ENCODE data around the gene AFDN.

The AFDN gene

DNA sequence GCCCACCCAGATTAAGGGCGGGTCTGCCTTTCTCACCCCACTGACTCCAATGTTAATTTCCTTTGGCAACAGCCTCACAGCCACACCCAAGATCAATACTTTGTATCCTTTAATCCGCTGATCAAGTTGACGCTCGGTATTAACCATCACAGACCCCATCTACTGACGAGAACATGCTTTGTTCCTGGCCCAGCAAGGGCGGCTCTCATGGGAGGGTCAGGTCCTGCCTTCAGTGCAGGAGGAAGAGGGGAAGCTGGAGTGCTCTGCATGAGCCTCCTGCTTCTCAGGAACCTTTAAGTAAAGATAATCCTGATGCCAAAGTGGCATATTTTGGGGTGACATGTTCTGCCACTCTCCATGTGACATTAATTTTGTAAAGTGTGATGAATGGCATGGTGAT, 179.1 kb downstream of the AFDN start:
- no peak overlapping the region for H2AFZ ChIP-seq (ENCODE audit: low read length)
- H3K27me3 ChIP-seq (ENCODE audit: insufficient read depth, low read length, poor library complexity, severe bottlenecking) = no peaks in the 10 kb centered on the region
- no peaks in the 10 kb centered on the region for H3K36me3 ChIP-seq (ENCODE audit: insufficient read depth, low read length)
- H3K4me3 ChIP-seq (ENCODE audit: low read length, poor library complexity, severe bottlenecking) = no peak overlapping the region
- no peak for TF ChIP-seq EZH2phosphoT487 (IDR thresholded peaks at IDR 0.05; ENCODE audit: borderline replicate concordance)
- TF ChIP-seq, protein P1, sequence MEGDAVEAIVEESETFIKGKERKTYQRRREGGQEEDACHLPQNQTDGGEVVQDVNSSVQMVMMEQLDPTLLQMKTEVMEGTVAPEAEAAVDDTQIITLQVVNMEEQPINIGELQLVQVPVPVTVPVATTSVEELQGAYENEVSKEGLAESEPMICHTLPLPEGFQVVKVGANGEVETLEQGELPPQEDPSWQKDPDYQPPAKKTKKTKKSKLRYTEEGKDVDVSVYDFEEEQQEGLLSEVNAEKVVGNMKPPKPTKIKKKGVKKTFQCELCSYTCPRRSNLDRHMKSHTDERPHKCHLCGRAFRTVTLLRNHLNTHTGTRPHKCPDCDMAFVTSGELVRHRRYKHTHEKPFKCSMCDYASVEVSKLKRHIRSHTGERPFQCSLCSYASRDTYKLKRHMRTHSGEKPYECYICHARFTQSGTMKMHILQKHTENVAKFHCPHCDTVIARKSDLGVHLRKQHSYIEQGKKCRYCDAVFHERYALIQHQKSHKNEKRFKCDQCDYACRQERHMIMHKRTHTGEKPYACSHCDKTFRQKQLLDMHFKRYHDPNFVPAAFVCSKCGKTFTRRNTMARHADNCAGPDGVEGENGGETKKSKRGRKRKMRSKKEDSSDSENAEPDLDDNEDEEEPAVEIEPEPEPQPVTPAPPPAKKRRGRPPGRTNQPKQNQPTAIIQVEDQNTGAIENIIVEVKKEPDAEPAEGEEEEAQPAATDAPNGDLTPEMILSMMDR (conservative IDR thresholded peaks at IDR 0.05; ENCODE audit: low read length) = no peak
- H3K9me2 ChIP-seq (replicated peaks; ENCODE audit: low read depth, low read length) = no peaks in the 10 kb centered on the region
- H3F3A ChIP-seq (ENCODE audit: low read depth) = no peaks in the 10 kb centered on the region
- H3K79me2 ChIP-seq (ENCODE audit: insufficient read depth, low read length) = no peaks in the 10 kb centered on the region
- no peak overlapping the region for H3K4me2 ChIP-seq (ENCODE audit: low read depth, low read length, poor library complexity, severe bottlenecking)
- H3K4me1 ChIP-seq (ENCODE audit: insufficient read depth, low read length, poor library complexity, severe bottlenecking) = no peaks in the 10 kb centered on the region
- no peaks in the 10 kb centered on the region for H4K20me1 ChIP-seq (ENCODE audit: insufficient read depth, low read length, poor library complexity, severe bottlenecking)
- H3K9ac ChIP-seq (ENCODE audit: low read depth, low read length, poor library complexity, severe bottlenecking) = no peak overlapping the region
- H3K9me3 ChIP-seq (ENCODE audit: insufficient read depth, low read depth, low read length) = peaks cover 17% of the 10 kb centered on the region

DNA sequence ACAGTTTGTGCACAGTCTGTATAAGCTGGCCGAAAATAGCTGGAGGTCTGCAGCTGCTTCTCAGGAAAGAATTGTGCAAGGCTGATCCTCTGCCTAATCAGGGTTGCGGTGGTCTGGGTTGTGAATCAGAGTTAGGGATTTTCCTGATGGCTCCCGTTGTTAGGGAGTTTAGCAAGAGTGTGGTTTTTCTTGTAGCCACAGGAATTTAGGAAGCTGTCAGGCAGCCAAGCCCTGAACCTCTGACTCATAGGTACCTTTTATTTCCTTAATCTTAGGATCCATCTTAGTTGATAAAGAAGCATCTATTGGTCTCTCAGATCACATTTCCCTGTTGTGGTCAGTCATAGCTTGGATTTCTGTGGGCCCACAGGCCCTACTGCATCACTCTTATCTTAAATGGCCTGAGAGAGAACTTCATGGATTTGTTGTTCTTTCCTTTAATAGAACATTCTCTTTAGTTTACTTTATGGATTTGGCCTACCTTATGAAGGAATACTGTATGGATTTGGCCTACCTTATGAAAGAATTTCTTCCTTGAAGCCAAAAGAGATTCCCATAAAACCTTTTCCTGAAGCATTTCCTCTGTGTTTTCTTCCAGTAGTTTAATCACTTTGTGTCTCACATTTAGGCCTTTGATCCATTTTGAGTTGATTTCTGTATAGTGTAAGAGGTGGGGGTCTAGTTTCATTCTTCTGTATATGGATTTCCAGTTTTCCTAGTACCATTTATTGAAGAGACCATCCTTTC, 181.1 kb downstream of the AFDN start:
- H3K4me1 ChIP-seq (ENCODE audit: insufficient read depth, low read length, poor library complexity, severe bottlenecking) = no peaks in the 10 kb centered on the region
- H3K4me2 ChIP-seq (ENCODE audit: low read depth, low read length, poor library complexity, severe bottlenecking) = no peak overlapping the region
- H3K9me3 ChIP-seq (ENCODE audit: insufficient read depth, low read depth, low read length) = peaks cover 13% of the 10 kb centered on the region
- H4K20me1 ChIP-seq (ENCODE audit: insufficient read depth, low read length, poor library complexity, severe bottlenecking) = no peaks in the 10 kb centered on the region
- no peak overlapping the region for H3K9ac ChIP-seq (ENCODE audit: low read depth, low read length, poor library complexity, severe bottlenecking)
- H2AFZ ChIP-seq (ENCODE audit: low read length) = no peak overlapping the region
- no peaks in the 10 kb centered on the region for H3K27me3 ChIP-seq (ENCODE audit: insufficient read depth, low read length, poor library complexity, severe bottlenecking)
- H3K9me2 ChIP-seq (replicated peaks; ENCODE audit: low read depth, low read length) = no peaks in the 10 kb centered on the region
- no peaks in the 10 kb centered on the region for H3F3A ChIP-seq (ENCODE audit: low read depth)
- no peaks in the 10 kb centered on the region for H3K79me2 ChIP-seq (ENCODE audit: insufficient read depth, low read length)
- no peak for TF ChIP-seq EZH2phosphoT487 (IDR thresholded peaks at IDR 0.05; ENCODE audit: borderline replicate concordance)
- TF ChIP-seq, protein P1 (conservative IDR thresholded peaks at IDR 0.05; ENCODE audit: low read length) = no peak
- no peaks in the 10 kb centered on the region for H3K36me3 ChIP-seq (ENCODE audit: insufficient read depth, low read length)
- H3K4me3 ChIP-seq (ENCODE audit: low read length, poor library complexity, severe bottlenecking) = no peak overlapping the region

DNA sequence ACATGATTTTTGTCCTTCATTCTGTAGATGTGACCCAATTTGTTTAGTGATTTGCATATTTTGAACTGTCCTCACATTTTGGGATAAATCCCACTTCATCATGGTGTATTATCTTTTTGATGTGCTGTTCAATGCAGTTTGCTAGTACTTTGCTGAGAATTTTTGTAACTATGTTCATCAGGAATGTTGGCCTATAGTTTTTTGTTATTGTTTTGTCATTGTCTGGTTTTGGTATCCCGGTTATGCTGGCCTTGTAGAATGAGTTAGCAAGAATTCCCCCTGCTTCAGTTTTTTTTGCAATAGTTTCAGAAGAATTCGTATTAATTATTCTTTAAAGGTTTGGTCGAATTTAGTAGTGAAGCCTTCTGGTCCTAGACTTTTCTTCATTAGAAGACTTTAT, 182.6 kb downstream of the AFDN start:
- no peaks in the 10 kb centered on the region for H3K36me3 ChIP-seq (ENCODE audit: insufficient read depth, low read length)
- H4K20me1 ChIP-seq (ENCODE audit: insufficient read depth, low read length, poor library complexity, severe bottlenecking) = no peaks in the 10 kb centered on the region
- no peak overlapping the region for H3K9ac ChIP-seq (ENCODE audit: low read depth, low read length, poor library complexity, severe bottlenecking)
- H3F3A ChIP-seq (ENCODE audit: low read depth) = no peaks in the 10 kb centered on the region
- H3K4me2 ChIP-seq (ENCODE audit: low read depth, low read length, poor library complexity, severe bottlenecking) = no peak overlapping the region
- H3K27me3 ChIP-seq (ENCODE audit: insufficient read depth, low read length, poor library complexity, severe bottlenecking) = no peaks in the 10 kb centered on the region
- no peak overlapping the region for H3K4me3 ChIP-seq (ENCODE audit: low read length, poor library complexity, severe bottlenecking)
- no peaks in the 10 kb centered on the region for H3K79me2 ChIP-seq (ENCODE audit: insufficient read depth, low read length)
- no peaks in the 10 kb centered on the region for H3K4me1 ChIP-seq (ENCODE audit: insufficient read depth, low read length, poor library complexity, severe bottlenecking)
- H3K9me3 ChIP-seq (ENCODE audit: insufficient read depth, low read depth, low read length) = peaks cover 15% of the 10 kb centered on the region
- H3K9me2 ChIP-seq (replicated peaks; ENCODE audit: low read depth, low read length) = no peaks in the 10 kb centered on the region
- H2AFZ ChIP-seq (ENCODE audit: low read length) = no peak overlapping the region
- TF ChIP-seq, protein P1 (conservative IDR thresholded peaks at IDR 0.05; ENCODE audit: low read length) = no peak
- TF ChIP-seq EZH2phosphoT487 (IDR thresholded peaks at IDR 0.05; ENCODE audit: borderline replicate concordance) = no peak
